ENCODE data around the gene GLI3.

Gene GLI3

GRCh38 chr7:42236976-42237810, at the start of gene GLI3:
Gene GLI3 (minus strand): TSS chr7:42237209. CDS start chr7:42223253, 13,956 bp downstream.
- peak; percentile 9 for DNase-seq (ENCODE audit: low read depth)

DNA sequence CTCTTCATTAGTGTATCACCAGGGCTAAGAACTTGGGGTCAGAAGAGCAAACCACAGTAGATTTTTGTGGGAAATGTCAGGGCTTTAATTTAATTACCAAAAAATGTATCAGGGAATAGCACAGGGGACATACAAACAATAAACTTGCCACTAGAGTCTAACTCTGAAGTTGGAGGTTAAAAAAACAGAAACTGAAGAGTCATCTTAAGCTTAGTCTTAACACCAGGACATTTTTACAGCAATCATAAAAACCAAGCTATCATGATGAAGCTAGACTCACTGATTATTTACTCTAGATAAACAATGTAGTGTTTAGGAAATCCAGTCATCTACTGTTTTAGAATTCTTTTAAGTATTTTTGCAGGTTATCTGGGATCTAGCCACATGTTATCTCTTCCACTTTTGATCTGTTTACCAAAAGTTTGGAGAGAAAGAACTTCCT, 48.4 kb upstream of the GLI3 start:
- DNase-seq (ENCODE audit: low read depth) = no peak

- DNase-seq (ENCODE audit: low read depth) = no peak
Measured at GRCh38 chr7:42283553-42283952, 46.5 kb upstream of the GLI3 start.

DNA sequence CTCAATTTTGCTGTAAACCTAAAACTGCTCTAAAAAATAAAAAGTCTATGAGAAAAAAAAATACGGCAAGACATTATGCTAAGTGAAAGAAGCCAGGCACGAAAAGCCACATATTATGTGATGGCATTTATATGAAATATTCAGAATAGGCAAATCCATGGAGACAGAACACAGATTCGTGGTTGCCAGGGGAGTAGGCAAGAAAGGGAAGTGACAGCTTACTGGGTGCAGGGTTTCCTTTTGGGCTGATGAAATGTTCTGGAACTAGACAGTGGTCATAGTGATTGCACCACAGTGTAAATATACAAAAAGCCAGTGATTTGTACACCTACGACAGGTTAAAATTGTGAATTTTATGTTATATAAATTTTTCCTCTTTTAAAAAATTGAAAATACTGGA, 41.3 kb upstream of the GLI3 start:
- DNase-seq (ENCODE audit: low read depth) = no peak

- DNase-seq (ENCODE audit: low read depth) = no peak
Measured at GRCh38 chr7:42274053-42274452, 37.0 kb upstream of the GLI3 start.

- no peak for DNase-seq (ENCODE audit: low read depth)
Measured at GRCh38 chr7:42272793-42273665, 36.0 kb upstream of the GLI3 start.

DNA sequence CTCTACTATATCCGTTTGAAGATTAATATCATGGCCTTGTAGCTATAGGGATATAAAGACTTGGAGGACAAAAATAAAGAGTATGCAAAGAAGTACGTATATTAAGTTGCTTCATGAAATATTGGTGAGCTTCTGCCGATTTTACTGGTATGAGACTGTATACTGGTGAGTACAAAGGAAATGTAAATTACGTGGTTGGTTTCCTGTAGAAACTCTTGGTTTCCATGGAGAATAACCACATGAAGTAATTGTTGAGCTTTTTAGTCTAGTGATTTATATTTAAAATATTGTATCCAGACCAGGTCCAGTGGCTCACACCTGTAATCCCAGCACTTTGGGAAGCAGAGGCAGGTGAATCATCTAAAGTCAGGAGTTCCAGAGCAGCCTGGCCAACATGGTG, 32.2 kb upstream of the GLI3 start:
- DNase-seq (ENCODE audit: low read depth) = no peak

DNA sequence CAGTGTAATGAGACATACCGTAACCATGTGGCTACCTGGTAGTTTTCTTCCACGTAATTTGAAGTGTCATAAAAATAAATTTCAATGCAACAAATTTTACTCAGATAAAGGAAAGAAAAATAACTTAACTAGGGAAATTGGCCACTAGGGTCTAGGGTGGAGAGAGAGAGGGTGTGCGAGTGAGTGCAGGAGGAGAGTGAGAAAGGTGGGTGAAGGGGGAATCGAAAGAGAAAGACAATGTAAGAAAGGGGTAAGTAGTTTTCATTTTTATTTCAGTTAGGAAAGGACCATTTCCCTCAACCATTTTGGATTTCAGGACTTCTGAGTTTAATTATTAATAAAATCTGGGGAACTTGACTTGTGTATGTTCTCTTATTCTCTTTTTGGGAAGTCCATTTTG, 27.7 kb upstream of the GLI3 start:
- no peak for DNase-seq (ENCODE audit: low read depth)

- no peak for DNase-seq (ENCODE audit: low read depth)
Measured at GRCh38 chr7:42263971-42264370, 27.0 kb upstream of the GLI3 start.

DNA sequence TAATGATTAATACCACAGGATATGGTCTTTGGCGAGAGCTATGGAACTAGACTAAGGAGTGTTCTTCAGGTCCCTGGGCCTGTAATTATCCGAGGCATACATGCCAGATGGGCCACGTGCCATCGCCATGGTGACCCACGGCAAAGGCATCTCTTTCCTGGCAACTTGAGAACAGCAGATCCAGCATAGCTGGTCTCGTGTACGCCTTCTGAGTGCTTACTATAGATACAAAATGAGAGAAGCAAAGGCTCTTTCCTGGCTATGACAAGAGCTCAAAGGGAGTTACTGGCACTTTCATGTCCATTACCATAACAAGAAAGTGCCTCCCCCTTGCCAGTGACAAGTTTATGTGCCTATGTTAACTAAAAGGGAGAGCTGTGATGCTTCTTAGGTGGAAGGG, 26.0 kb upstream of the GLI3 start:
- DNase-seq (ENCODE audit: low read depth) = no peak

DNA sequence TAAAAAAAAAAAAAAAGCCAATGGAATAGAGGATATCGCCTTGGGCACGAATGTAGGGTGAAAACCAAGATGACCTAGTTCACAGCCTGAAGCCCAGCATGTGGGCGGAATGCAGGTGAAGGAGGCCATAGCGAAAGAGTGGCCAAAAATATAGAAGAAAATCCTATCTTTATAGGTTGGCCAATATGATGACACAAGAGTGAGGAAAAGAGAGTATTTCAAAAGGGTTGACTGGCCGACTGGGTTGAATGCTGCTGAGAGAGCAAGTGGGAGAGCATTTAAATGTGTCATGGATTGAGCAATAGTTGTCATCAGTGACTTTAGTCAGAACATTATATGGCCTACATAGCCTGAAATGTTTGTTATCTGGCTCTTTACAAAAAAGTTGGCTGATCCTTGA, 17.2 kb upstream of the GLI3 start:
- no peak for DNase-seq (ENCODE audit: low read depth)

DNA sequence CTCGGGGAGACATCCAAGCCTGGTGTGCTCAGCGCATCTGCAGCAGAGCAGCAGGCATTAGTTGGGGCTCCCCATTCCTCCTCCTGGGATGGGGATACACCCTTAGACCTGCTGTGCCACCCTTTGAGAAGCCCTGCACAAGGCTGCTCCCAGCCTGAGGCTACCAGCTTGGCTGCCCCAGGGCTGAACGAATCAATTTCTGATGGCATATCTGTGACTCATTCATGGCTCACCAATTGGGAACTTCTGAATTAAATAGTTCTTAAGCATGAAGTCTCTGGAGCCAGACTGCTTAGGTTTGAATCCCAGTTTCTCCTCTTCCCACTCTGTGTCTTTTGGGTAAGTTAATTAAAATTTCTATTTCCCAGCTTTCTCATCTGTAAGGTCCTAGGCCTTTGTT, 16.3 kb upstream of the GLI3 start:
- no peak for DNase-seq (ENCODE audit: low read depth)

GRCh38 chr7:42250411-42250810, 13.4 kb upstream of the GLI3 start:
- no peak for DNase-seq (ENCODE audit: low read depth)

DNA sequence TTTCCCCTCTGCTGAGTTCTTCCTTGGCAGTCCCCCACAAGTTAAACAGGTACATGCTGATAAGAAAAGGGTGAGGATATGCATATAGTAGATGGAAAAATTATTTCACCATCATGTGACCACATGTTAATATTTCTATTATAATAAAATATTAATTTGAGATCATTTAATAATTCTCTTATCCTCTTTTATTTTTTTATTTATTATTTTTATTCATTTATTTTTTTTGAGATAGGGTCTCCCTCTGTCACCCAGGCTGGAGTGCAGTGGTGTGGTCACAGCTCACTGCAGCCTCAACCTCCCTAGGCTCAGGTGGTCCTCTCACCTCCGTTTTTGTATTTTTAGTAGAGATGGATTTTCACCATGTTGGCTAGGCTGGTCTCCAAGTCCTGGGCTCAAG, 11.6 kb upstream of the GLI3 start:
- DNase-seq (ENCODE audit: low read depth) = no peak

- no peak for DNase-seq (ENCODE audit: low read depth)
Measured at GRCh38 chr7:42247301-42247700, 10.3 kb upstream of the GLI3 start.

- no peak for DNase-seq (ENCODE audit: low read depth)
Measured at GRCh38 chr7:42244828-42245227, 7.8 kb upstream of the GLI3 start.

GRCh38 chr7:42242381-42242780, 5.4 kb upstream of the GLI3 start:
- DNase-seq (ENCODE audit: low read depth) = no peak

DNA sequence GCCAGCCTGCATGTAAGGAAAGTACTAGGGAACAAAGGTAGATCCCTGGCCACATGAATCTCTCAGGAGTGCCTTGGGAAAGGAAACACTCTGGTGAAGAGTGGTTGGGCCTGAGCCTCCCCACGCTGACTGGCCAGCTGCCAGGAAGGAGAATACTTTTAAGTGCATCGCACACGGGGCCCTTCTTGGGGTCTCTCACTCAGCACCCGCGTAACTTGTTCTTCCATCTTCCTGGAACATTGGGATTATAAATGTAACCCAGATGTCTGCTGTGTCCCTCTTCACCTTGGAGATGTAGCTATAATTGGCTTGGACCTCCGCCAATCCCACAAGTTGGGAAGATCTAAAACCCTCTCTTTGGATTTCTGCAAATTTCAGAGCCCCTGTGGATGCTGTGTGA, 4.4 kb upstream of the GLI3 start:
- DNase-seq (ENCODE audit: low read depth) = no peak

- no peak for DNase-seq (ENCODE audit: low read depth)
Measured at GRCh38 chr7:42240416-42240815, 3.4 kb upstream of the GLI3 start.

DNA sequence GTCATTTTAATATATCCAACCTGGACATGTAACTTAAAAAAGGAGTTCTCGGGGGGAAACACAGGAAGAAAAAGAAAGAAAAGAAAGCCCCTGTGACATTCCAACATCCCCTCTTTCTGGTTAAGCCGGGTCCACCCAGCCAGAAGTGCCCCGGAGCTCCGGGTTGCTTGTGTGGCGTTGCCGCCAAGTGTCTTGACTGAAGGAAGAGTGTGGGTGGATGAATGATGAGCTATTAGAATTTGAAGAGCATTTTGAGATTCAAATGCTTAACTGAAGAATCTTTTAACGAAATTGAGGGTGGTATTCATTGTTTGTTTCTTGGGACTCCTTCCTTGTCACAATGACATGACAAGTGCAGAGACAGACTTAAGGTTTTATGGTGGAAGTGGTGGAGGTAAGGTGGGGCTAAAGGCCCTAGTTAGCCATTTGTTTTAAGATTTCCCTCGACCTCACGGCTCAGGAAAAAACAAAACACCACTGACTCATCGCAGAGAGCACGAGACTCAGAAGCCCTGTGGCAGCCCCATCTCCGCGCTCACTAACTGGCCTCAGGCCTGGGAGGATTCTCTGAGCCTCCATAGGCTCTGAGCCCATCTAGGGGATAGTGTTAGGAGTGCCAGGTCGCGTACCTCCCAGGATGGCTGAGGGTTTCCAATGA, 1.8 kb upstream of the GLI3 start:
- no peak for DNase-seq (ENCODE audit: low read depth)

DNA sequence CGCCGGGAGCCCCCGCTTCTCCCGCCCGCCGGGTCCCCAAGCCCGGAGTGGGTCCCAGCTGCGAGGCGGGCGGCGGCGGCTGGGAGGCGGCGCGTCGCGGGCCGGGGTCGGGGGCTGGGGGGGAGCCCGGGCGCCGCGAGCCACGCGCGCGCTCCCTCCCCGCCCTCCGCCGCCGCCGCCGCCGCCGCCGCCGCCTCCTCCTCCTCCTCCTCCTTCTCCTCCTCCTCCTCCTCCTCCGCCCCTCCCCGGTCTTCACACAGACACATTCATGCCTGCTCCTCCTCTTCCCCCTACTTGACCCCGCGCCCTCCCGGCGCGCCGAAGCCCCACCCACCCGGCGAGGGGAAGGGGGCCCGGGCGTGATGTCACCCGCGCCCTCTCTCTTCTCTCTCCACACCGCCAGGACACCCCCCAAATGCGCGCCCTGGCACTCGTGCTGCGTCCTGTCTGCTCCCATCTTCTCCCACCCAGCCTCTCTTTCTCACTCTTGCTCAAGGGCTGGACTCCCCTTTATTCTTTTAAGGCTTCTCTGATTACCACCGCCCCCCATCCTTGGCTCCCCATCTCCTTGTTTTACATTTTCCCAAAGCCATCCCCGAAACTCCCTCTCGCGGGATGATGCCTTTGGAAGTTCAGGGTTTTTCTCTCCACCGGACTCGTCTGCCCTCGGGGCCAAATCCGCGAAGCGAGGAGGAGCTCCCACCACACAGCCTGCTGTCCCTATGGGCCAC, 967 bp upstream of the GLI3 start:
- no peak for DNase-seq (ENCODE audit: low read depth)
